Fibroblast of the aortic adventitia (primary cell): ENCODE measurements around the gene MANBA. TPM values are rescaled to one million over a fixed set of nuclear protein-coding genes. Genes with fewer than 3 reads are reported as not detected.
A peak's percentile ranks its signal among the peaks of the same experiment; 100 is the strongest.

Experiments used
- DNase-seq: peaks from one replicate; pipeline ENCODE4 v3.0.0-alpha.2; 2010; ENCODE audit warnings: low read depth
- H3K4me3 ChIP-seq: 2 replicates; pipeline ENCODE4 v1.5.1; 2011; ENCODE audit warnings: low read depth, mild to moderate bottlenecking, control low read depth, low read length, moderate library complexity
- CTCF ChIP-seq: IDR thresholded peaks from 2 replicates; pipeline ENCODE4 v1.5.1; 2011; ENCODE audit warnings: mild to moderate bottlenecking, low read length, control low read depth, inconsistent platforms; ENCODE audit not compliant: insufficient read depth
- total RNA-seq: library from RNA; depleted of rRNA; stranded (reverse); fragments of >200 nt; gene quantifications from 2 replicates; pipeline ENCODE4 v1.2.3, GENCODE V29; 2012; ENCODE audit warnings: low replicate concordance

The MANBA gene
- 32.1 and 74.3 TPM in 2 replicates for total RNA-seq

GRCh38 chr4:102760645-102761295, at the start of gene MANBA:
Gene MANBA (minus strand): TSS chr4:102760968. CDS start chr4:102760894, 74 bp downstream.
- DNase-seq, result peak; percentile 66
- peak within 1 kb of the TSS; percentile 96 for H3K4me3 ChIP-seq
- TF ChIP-seq CTCF, result no peak

GRCh38 chr4:102809691-102810090, 48.9 kb upstream of the MANBA start:
- peak; percentile 40 for DNase-seq
- no peak for TF ChIP-seq CTCF
- H3K4me3 ChIP-seq, result no peak overlapping the region

GRCh38 chr4:102809190-102809589, 48.4 kb upstream of the MANBA start:
- TF ChIP-seq CTCF, result no peak
- no peak overlapping the region for H3K4me3 ChIP-seq
- DNase-seq, result no peak

GRCh38 chr4:102808009-102808408, 47.2 kb upstream of the MANBA start:
- no peak for DNase-seq
- no peak for TF ChIP-seq CTCF
- no peak overlapping the region for H3K4me3 ChIP-seq

- no peak for TF ChIP-seq CTCF
- no peak overlapping the region for H3K4me3 ChIP-seq
- DNase-seq, result no peak
Observed at GRCh38 chr4:102807345-102807744, 46.6 kb upstream of the MANBA start.

GRCh38 chr4:102799816-102800215, 39.0 kb upstream of the MANBA start:
- TF ChIP-seq CTCF, result no peak
- H3K4me3 ChIP-seq, result no peak overlapping the region
- peak; percentile 79 for DNase-seq

GRCh38 chr4:102794999-102795398, 34.2 kb upstream of the MANBA start:
- DNase-seq, result no peak
- no peak overlapping the region for H3K4me3 ChIP-seq
- no peak for TF ChIP-seq CTCF
